NCI-H1436 (cell line): Measurements from ENCODE around the gene BAHCC1.

Experiments used
- DNase-seq: peaks from one replicate; lab custom pipeline; 2025; lab: John Stamatoyannopoulos, UW

BAHCC1 gene

DNA sequence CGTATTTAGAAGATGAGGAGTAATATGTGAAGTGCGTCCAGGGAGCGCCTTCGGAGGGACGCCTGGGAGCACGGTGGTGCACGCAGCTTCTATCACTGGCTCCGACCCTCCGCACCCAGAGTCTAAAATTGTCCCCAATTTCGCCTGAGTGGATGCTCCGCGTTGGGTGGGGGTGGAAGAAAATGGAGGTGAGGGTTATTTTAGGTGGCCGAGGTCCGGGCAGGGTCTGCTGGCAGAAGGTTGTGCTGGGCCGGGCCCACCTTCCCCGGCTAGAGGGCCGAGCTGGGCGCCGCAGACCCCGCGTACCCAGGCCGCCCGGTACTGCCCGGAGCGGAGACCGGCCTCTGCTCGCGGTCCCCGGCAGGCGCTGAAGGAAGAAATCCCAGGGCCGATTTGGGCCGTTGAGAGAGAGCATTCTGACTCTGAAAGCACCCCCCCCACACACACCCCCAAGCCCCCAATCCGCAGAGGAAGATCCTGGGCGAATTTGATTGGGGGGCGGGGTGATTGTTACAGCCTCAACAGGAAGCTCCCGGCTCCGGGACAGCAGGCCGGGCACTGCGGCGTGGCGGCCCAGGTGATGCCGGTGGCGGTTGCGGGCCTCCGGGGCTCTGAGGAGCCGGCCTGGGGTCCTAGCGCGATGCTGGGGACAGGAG, 3.0 kb downstream of the BAHCC1 start:
- no peak for DNase-seq

DNA sequence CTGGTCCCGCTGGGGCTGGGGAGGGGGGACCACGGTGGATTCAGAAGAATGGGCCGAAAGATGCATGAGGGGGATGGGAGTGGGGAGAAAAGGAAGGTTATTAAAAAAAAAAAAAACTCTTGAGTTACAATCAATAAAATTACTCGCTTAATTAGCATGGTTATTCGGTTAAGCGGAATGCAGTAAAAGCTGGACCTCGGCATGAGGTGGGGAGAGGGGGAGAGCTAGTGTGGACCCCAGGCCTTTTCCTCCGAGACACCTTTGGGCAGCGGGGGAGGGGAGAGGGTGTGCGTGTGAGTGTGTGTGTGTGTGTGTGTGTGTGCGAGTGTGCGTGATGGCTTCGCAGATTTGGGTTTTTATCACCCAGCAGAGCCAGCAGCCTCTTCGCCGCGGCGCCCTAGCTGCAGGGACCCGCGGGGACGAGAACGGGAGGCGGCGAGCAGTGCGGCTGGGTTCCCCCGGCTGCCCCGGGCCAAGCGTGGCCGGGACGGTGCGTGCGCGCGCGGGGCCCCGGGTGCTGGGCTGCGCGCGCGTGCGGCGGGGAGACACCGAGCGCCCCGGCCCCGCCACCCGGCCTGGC, 3.7 kb downstream of the BAHCC1 start:
- DNase-seq = no peak

DNA sequence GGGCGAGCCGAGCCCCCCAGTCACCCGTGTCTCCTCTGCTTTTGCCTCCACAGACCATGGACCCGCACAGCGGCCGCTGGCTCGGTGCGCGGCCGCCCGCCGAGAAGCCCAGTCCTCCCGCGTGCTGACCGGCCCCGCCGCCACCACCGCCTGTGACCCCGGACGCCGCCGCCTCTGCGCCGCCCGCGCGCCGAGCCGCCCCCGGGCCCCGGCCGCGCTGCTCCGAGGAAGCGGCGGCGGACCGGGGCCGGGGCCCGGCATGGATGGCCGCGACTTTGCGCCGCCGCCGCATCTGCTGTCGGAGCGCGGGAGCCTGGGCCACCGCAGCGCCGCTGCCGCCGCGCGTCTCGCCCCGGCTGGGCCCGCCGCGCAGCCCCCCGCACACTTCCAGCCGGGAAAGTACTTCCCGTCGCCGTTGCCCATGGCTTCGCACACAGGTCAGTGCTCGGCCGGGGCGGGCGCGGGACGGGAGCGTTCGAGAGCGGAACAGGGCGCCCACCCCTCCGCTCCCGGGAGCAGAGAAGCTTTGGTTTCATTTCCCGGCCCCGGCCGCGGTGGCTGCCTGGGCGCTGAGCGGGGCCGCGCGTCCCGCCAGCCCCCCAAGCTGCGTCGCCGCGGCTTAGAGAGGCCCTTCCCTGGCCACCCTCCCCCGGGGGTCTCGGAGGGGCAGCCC, 4.4 kb downstream of the BAHCC1 start:
- no peak for DNase-seq

DNA sequence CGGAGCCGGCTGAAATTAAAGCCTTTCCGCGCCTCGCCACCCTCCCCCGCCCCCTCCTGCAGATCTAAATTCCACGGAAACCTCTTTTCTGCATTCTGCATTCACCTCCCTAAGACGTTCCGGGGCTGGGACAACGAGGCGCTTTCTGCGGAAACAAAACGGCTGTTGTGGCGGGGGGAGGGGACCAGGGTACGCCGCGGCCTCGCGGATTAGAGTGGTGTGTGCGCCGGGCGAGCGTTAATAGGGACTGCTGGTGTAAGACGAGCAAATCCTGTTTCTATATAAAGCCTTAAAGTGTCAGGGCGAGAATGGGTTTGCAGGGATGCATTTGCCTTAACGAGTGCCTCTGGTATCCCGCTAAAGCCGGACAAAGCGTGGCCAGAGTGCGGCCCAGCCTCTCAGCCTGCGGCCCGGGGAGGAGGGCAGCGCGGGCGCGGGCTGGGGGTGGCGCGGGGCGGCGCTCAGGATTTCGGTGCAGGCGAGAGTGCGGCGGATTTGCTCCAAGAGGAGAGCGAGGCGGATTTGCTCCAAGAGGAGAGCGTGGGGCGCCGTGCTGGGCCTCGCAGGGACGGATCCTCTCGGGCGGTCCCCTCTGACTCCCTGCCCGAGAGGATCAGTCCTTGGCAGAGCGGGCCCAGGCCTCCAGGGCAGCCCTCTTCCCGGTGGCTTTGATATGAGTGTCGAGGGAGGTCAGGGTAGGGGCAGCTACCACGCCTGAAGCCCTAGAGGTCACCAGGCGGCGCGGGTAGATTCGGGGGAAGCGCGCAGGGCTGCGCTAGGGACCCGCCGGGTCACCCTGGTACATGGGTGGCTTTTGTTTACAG, 5.1 kb downstream of the BAHCC1 start:
- DNase-seq = no peak

DNA sequence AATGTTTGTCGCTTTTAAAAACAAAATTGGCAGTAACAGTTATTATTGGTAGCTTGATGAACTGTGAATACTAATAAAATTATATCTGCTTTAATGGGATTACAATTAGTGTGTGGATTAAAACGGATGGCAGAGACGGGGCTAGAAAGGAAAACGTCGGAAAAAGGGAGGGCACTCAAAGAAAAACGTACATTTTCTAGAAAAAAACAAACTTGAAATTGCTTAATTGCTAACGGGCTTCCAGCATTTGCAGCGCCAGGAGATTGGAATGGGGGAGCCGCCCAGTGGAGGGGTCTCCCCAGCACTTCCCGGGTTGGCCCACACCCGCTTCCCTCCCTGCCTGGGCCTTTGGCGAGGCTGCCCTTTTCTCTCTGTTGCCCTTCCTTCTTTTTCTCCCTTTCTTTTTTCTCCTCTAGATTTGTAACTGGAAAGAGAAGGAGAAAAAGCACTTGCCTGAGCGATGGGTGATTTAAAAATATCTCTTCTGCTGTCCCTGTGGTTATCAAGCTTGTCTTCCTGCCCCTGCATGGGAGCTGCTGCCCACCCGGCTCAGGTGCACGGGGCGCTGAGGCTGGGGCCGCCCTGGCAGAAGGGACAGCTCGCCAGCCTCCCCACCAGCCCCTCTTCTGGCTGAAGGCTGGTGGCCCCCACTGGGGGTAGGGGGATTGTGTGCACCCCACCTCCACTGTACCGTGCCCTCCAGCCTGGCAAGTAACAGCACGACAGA, 5.9 kb downstream of the BAHCC1 start:
- no peak for DNase-seq

DNA sequence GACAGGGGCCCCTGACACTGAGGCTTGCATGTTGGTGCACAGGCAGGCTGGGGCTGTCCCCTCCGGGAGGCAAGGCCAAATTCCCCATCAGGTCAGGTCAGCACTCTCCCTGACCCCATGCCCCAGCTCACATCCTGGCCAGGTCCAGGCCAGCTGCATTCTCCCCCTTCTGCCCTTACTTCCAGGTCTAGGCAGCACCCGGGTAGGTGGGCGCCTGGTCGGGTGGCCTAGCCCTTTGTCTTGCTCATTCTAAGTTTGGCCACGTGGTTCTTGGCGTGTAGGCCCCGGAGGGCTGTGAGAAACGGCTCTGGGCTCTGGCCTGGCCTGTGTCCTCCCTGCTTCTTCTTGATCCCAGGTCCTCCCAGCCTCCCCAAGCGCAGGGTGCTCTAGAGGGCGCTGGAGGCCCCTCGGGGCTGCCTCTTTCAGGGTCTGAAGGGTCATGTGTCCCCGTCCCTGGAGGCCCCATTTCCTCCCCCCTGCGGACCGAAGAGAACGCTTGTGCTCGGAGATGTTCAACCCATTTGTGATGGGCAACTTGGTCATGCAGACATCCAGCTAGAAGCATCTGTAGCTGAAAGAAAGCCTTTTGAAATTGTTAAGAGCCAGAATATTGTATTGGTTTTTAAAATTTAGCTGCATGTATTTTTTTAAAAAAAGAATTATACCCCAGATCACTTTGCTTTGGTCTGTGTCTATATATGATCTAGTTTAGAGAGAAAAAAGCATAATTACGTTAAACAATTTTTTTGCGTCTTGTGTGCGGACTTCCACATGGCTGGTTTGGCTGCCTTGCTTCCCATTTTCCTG, 6.7 kb downstream of the BAHCC1 start:
- peak; percentile 31 for DNase-seq

DNA sequence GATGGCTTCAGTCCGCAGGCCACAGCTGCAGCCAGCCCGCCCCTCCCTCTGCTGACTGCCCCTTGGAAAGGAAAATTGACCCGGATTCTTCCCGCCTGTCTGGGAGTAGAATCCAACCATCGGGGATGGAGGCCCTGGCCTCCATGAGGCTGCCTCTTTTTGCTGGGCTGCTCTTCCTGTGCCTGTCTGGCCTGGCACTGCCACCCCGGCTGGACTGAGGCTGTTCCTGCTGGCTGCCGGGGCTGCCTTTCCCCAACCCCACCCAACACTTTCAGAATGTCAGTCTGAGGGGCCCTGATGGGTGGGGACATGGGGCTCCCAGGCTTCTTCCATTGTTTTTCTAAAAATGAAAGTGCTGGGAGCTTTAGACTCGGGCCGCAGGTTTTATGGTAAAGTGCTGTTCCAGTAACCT, 7.3 kb downstream of the BAHCC1 start:
- DNase-seq = no peak

DNA sequence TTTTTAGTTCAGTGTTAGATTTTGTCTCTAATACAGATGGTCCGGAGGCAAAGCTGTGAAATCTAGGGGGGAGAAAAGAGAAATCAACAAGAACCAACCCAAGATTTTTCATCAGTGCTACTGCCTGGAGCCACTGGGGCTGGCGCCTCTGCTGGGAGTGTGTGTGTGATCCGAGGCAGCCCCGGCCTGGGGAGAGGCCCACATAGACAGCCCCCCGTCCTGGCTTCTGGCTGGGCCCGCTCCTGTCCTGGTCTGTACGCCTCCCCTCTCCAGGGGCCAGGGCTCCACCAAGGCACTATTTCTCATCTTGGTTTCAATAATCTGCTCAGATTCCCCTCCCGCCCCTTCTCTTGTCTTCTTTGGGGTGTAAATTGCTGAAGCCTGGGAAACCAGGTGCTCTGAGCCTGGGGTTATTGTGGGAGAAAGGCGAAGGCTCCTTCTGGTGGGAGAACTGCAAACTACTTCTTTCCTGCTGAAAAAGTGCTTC, 7.8 kb downstream of the BAHCC1 start:
- no peak for DNase-seq

DNA sequence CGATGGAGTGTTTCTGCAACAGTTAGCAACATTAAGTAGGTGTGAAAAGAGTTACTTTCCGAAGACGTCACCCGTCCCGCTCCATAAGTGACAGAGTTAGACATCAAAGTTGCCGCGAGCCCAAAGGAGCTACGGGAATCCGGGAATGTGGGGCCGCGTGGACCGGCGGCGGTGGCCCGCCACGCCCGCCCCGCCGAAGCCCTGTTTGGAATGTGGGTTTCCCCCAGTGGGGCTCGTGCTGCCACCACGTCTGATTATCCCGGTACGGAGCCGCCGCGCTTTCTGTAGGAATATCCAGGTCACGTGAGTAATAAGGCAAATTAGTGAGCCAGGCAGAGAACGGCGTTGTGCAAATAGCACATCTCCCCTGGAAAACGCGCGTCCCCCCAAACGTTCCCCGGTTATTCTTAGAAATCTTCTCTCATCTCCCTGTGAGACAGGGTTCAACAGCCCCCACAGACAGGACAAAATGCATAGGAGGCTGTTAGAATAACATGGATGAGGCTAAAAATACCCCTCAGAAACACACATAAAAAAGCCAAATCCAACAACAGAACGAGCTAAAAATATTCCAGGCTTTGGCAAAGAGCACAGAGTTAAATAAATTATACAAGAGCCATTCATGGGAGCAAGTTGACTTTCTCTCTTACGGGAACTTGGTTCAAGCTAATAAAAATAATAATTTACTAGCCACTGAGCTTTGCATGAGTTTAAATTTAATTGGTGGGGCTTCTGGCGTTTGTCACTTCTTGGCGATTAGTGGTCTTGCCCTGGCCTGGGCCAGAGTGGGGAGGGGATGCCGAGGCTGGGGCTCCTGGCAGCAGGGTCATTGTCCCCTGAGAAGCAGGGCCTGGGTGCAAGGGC, 8.6 kb downstream of the BAHCC1 start:
- DNase-seq = no peak

DNA sequence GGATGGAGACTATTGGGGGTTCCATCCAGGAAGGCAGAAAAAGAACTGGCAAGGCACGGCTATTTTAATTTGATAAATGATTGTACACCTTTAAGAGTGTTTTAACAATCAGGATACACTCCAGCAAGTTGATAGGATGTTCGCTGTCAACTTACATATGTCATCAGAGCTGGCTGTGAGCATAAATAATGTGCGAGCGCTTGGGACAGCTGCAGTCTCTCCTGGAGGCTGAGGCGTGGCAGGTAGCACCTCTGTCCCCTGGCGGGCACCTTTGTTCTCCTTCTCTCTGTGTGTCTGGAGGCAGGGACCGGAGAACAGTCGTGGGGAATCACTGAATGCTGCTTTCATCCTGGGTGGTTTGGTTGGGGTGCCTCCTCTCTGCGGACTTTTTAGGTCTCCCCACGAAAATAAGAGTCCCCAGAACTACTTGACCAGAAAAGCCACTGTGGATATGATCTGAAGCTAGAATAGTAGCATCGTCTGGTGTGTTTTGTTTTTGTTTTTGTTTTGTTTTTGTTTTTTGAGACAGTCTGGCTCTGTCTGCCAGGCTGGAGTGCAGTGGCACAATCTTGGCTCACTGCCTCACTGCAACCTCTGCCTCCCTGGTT, 9.4 kb downstream of the BAHCC1 start:
- DNase-seq = no peak

DNA sequence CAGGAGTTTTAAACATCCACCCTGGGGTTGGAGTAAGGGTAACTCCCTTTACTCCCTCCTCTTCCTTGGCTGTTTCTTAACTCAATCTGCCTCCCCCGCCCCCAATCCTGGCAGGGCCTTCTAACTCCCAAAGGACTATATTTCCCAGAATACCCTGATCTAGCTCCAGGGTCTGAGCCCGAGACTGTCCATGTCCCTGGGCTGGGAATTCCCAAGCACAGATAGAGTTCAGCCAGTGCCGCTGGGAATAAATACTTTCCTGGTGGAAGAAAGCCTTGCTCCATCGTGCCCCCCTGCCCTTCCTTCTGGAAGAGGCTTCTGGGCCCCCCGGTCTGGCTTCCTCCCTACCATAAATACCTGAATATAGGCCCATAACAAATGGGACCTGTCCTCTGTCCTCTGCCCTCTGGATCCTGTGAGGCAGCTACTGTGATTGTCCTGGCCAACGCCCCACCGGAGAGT, 10.2 kb downstream of the BAHCC1 start:
- no peak for DNase-seq

DNA sequence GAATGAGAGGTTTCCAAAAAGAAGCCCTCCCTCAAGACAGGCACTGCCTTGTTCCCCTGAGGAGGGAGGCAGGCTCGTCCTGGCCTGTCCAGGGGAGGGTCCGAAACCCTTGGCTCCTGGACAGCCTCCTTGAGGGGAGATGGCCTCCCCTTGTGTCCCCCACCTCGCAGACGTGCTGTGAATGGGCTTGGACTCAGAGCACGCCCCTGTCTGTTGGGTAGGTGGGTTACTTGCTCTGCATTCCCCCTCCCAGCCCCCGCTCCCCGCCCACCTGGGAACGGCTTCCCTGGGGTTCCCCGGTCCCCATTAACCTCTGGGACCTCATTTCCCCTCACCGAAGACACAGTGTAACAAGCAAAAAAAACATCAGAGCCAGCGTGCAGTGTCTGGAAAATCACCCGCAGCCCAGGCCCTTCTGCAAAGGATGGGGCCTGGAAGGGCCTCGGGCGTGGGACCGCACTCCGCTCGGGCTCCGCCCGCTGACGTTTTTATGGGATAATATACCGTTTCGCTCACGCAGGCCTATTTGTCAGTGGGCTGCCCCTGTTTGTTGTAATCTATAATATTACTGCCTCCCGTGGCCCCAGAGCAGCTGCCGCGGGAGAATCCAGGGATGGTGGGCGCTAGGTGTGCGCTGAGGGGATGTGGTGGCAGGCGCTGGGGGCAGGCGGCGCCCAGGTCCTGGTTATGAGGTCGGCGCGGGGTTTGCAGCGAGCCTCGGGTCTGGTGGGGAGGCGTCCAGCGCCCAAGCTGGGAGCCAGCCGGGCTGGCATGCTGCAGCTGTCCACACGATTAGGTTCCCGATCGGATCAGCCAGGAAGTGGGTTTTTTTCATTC, 11.1 kb downstream of the BAHCC1 start:
- DNase-seq = no peak

DNA sequence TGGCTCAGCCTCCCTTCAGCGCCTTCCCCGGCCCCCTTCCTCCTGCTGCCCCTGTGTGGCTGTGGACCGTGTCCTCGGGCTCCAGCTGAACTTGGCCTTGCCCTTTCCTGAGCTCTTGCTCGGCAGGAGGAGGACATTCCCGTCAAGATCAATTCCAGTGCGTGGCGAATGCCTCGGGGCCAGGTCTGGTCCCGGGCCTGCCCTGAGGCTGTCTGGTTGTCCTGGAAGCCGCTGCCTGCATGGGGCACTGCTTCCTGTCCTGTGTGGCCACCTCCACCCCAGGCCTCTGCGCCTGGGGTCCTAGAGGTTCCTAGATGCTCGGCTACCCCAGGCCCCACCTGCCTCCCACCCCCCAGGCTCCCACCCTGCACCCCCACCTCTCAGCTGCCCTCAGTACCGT, 12.8 kb downstream of the BAHCC1 start:
- no peak for DNase-seq

DNA sequence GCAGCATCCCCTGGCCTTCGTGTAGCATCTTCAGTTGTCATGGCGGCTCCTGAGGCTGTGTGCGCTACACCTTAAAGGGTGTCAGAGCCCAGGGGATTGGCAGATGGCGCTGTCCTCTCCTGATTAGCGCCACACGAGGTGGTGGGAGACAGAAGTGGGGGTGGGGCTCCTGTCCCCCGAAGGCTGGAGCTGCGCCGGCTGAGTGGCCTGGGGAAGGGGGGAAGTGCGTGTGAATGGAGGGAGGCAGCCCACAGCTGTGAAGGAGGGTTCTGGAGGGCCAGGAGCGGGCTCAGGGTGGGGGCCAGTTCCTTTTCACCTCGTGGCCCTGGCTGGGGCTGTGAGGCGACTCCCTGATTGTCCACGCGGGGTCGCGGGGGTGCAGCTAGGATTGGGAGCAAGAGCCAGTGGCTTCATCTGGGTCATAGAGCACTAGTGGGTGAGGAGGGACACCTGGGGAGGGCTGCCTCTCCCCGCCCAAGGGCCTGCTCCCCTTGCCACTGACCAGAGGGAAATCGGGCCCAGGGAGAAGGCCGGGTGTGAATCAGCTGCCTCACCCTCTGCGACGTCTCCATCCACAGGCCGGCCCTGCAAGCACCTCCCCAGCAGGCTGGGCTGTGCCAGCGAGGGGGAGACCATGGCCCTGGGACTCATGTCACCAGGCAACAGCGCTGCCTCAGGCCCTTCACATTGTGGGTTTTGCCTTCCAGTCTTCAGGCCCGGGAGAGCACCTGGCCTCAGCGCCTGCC, 14.1 kb downstream of the BAHCC1 start:
- DNase-seq = peak; percentile 62

DNA sequence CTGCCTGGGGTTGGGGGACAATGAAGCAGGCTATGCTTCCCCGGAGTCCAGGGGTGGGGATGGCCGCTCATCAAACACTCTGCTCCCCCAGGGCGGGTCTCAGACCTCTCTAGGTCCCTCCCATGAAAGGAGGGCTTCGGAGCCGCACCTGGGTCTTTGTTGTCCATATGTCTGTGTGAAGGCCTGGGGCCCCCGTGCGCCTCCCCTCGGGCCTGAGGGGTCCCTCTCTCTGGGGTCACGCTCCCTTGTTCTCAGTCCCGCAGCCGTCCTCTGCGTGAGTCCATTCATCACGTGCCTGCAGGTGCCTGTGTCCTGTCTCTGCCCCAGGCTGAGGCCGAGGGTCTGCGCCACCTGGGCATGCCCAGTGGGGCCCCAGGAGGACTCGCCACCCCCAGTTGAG, 15.6 kb downstream of the BAHCC1 start:
- no peak for DNase-seq

DNA sequence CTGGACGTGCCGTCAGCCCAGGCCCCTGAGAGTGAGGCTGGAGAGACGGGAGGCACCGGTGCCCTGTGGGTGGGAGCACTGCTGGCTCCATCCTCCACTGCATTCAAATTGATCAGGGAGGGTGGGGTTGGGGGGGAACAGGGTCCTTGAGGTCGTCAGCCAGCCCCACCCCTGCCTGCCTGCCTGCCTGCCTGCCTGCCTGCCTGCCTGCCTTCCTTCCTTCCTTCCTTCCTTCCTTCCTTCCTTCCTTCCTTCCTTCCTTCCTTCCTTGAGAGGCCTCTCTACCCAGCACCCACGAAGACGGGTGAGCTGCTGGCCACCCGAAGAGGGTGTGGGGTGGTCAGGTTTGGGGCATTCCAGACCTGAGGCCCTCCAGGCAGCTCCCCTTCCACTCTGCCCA, 16.0 kb downstream of the BAHCC1 start:
- DNase-seq = no peak

DNA sequence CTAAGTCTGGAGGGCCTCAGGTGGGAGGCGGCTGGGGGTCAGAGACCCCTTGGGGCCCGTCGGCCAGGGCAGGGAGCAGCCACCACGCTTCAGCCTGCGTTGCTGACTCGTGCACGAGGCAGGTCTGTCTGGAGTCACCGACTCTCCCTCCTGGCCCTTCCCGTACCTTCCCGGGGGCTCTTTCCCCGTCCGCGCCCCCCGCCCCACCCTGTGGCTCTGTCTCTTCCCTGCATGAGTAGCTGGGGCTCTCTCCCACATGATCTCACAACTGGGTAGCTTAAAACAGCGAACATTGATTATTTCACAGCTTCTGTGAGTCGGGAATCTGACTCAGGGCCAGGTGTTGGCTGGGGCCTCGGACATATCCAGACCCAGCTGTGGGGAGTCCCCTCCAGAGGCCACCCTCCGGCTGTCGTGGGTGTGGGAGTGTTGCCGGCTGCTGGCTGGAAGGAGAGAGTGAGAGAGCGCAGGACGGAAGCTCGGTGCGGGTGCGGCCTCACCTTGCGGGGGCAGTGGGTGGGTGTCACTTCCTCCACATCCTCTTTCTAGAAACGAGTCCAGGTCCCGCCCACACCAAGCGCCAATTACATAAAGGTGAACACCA, 17.3 kb downstream of the BAHCC1 start:
- DNase-seq = no peak
